Upper lobe of left lung (tissue), 6 donors: Measurements from ENCODE around the gene DLG3. TPM values are rescaled to one million over a fixed set of nuclear protein-coding genes. Genes with fewer than 3 reads are reported as not detected.

Experiments used
- ATAC-seq, 2 donors: fragments of 200-7000 bp; cut with Tn5 transposase; one replicate each; pipeline ENCODE4 v1.9.1; 2022; ENCODE audit warnings: mild to moderate bottlenecking in 2 of 2, moderate library complexity in 2 of 2; ENCODE audit not compliant: low FRiP score in 2 of 2
- DNase-seq, 2 donors: peaks; one replicate each; pipeline ENCODE4 v3.0.0-alpha.2; 2019 to 2020
- H3K27ac ChIP-seq, 4 donors: fragments of 200-600 bp; sonication (generic); one replicate each; pipeline ENCODE4 v1.5.1; 2016 to 2019
- H3K27me3 ChIP-seq, 4 donors: fragments of 200-600 bp; sonication (generic); one replicate each; pipeline ENCODE4 v1.5.1; 2017 to 2019
- H3K36me3 ChIP-seq, 4 donors: fragments of 200-600 bp; sonication (generic); one replicate each; pipeline ENCODE4 v1.5.1; 2016 to 2019
- H3K4me1 ChIP-seq, 4 donors: fragments of 200-600 bp; sonication (generic); one replicate each; pipeline ENCODE4 v1.5.1; 2018 to 2019
- H3K4me3 ChIP-seq, 4 donors: fragments of 200-600 bp; sonication (generic); one replicate each; pipeline ENCODE4 v1.5.1; 2017 to 2019; ENCODE audit warnings: mild to moderate bottlenecking in 2 of 4, moderate library complexity in 1 of 4
- H3K9me3 ChIP-seq, 4 donors: fragments of 200-600 bp; sonication (generic); one replicate each; pipeline ENCODE4 v1.5.1; 2018 to 2019
- CTCF ChIP-seq, 6 experiments: fragments of 450-650 bp in 4 of 6; fragments of 200-600 bp in 2 of 6; sonication (generic) in 2 of 6; IDR thresholded peaks; one replicate each; pipeline ENCODE4 v1.5.1; 2016 to 2019; ENCODE audit warnings: antibody characterized with exemption in 6 of 6
- EP300 ChIP-seq, 4 donors: sonication (generic); formaldehyde crosslinking; IDR thresholded peaks; one replicate each; pipeline ENCODE4 v1.5.1; 2017; ENCODE audit warnings: antibody characterized with exemption in 4 of 4, control low read depth in 2 of 4
- POLR2A ChIP-seq, 4 donors: fragments of 450-650 bp; IDR thresholded peaks; one replicate each; pipeline ENCODE4 v1.5.1; 2016 to 2017; ENCODE audit warnings: antibody characterized with exemption in 4 of 4, mild to moderate bottlenecking in 2 of 4
- POLR2AphosphoS5 ChIP-seq, 2 donors: sonication (generic); formaldehyde crosslinking; IDR thresholded peaks; one replicate each; pipeline ENCODE4 v1.5.1; 2017; ENCODE audit warnings: antibody characterized with exemption in 2 of 2
- WGBS, 2 donors: methylation state at CpG; one replicate each; pipeline ENCODE4 v1.1.5; 2017 to 2018; 5-methylcytosine and 5-hydroxymethylcytosine counted together
- total RNA-seq, 6 donors: library from RNA; depleted of rRNA in 4 of 6; stranded (reverse); fragments of >200 nt in 4 of 6; gene quantifications; one replicate each; pipeline versions ENCODE4 v1.1.0 to v1.2.1, GENCODE V29; 2016 to 2021
- donor health status: DM: no; HTN: no; CAD: no; lungs with moderate emphysema.
- donor health status: DM: no; HTN: yes; CAD: no; lungs with severe emphysema.

Gene DLG3
- total RNA-seq, 6 donors from 2014 or later: 11.2 to 29.9 (median 16.6) TPM

- Histone ChIP-seq H3K36me3 (no peaks in the 10 kb centered on the region), H3K4me3 (no peak overlapping the region), H3K4me1 (peaks cover 6 to 32% (median 18%) of the 10 kb centered on the region in 4 donors), H3K27ac (no peak overlapping the region), H3K9me3 (no peaks in the 10 kb centered on the region), H3K27me3 (no peaks in the 10 kb centered on the region)
- TF ChIP-seq POLR2AphosphoS5 (IDR thresholded peaks at IDR 0.05) (no peak), POLR2A (IDR thresholded peaks at IDR 0.05) (no peak), CTCF (IDR thresholded peaks at IDR 0.05) (no peak), EP300 (IDR thresholded peaks at IDR 0.05) (no peak)
- ATAC-seq (peak in 1 of 2 donors; percentile 46), DNase-seq (no peak)
- WGBS, 2 donors: 64 to 75% methylated on average over 3 to 4 of the region's 4 CpGs
These were observed 34.7 kb downstream of the DLG3 start for GRCh38 chrX:70479247-70479921.

GRCh38 chrX:70479922-70480659, 35.5 kb downstream of the DLG3 start:
- H3K36me3 ChIP-seq: no peaks in the 10 kb centered on the region
- peak in 1 of 2 donors; percentile 16 for ATAC-seq
- H3K4me1 ChIP-seq: peaks cover 6 to 32% (median 18%) of the 10 kb centered on the region in 4 donors
- WGBS, 2 donors: 43% methylated on average over 4 to 6 of the region's 6 CpGs
- no peaks in the 10 kb centered on the region for H3K27me3 ChIP-seq
- peak overlapping the region in 1 of 4 donors; percentile 21 for H3K27ac ChIP-seq
- H3K9me3 ChIP-seq: no peaks in the 10 kb centered on the region
- TF ChIP-seq POLR2AphosphoS5 (IDR thresholded peaks at IDR 0.05): no peak
- H3K4me3 ChIP-seq: no peak overlapping the region
- DNase-seq: no peak

GRCh38 chrX:70480660-70481018, 36.0 kb downstream of the DLG3 start:
- H3K4me1 ChIP-seq: peaks cover 6 to 32% (median 18%) of the 10 kb centered on the region in 4 donors
- ATAC-seq (peak in 1 of 2 donors; percentile 52), DNase-seq (no peak)
- 63% methylated on average over 2 to 9 of the region's 9 CpGs for WGBS, 2 donors
- H3K4me3 ChIP-seq: no peak overlapping the region
- no peaks in the 10 kb centered on the region for H3K9me3 ChIP-seq
- TF ChIP-seq POLR2A (IDR thresholded peaks at IDR 0.05): no peak
- TF ChIP-seq POLR2AphosphoS5 (IDR thresholded peaks at IDR 0.05): no peak
- no peak for TF ChIP-seq EP300 (IDR thresholded peaks at IDR 0.05)
- TF ChIP-seq CTCF (IDR thresholded peaks at IDR 0.05): no peak
- no peaks in the 10 kb centered on the region for H3K27me3 ChIP-seq
- peak overlapping the region in 1 of 4 donors; percentile 21 for H3K27ac ChIP-seq
- no peaks in the 10 kb centered on the region for H3K36me3 ChIP-seq

GRCh38 chrX:70481471-70482270, 37.0 kb downstream of the DLG3 start:
- Histone ChIP-seq H3K27ac (no peak overlapping the region), H3K9me3 (no peaks in the 10 kb centered on the region), H3K4me3 (no peak overlapping the region), H3K36me3 (no peaks in the 10 kb centered on the region), H3K27me3 (no peaks in the 10 kb centered on the region), H3K4me1 (peaks cover 6 to 32% (median 18%) of the 10 kb centered on the region in 4 donors)
- ATAC-seq (no peak), DNase-seq (peak in 1 of 2 donors; percentile 32)
- WGBS, 2 donors: 65 to 71% methylated on average over 8 of the region's 8 CpGs
- TF ChIP-seq EP300 (IDR thresholded peaks at IDR 0.05) (no peak), CTCF (IDR thresholded peaks at IDR 0.05) (no peak), POLR2A (IDR thresholded peaks at IDR 0.05) (no peak), POLR2AphosphoS5 (IDR thresholded peaks at IDR 0.05) (no peak)

- no peak overlapping the region for H3K27ac ChIP-seq
- H3K4me1 ChIP-seq: peaks cover 6 to 32% (median 18%) of the 10 kb centered on the region in 4 donors
- H3K27me3 ChIP-seq: no peaks in the 10 kb centered on the region
- no peak for TF ChIP-seq EP300 (IDR thresholded peaks at IDR 0.05)
- no peak for TF ChIP-seq POLR2A (IDR thresholded peaks at IDR 0.05)
- no peak for TF ChIP-seq CTCF (IDR thresholded peaks at IDR 0.05)
- ATAC-seq: no peak
- 86 to 100% methylated on average over 2 of the region's 2 CpGs for WGBS, 2 donors
- H3K4me3 ChIP-seq: no peak overlapping the region
- no peaks in the 10 kb centered on the region for H3K36me3 ChIP-seq
- DNase-seq: no peak
- H3K9me3 ChIP-seq: no peaks in the 10 kb centered on the region
These were observed 37.7 kb downstream of the DLG3 start for GRCh38 chrX:70482300-70482699.
